Non-pigmented ciliary epithelial cell (primary cell): ENCODE results near the gene SPATS2L.
"Not testable (repeated sequence)": the region's sequence is repeated elsewhere in the genome, so short reads cannot be mapped to it uniquely, and the experiment has no call there.

Experiments used
- DNase-seq: peaks from one replicate; pipeline ENCODE4 v3.0.0-alpha.2; 2010; ENCODE audit warnings: low read depth

Gene SPATS2L

DNA sequence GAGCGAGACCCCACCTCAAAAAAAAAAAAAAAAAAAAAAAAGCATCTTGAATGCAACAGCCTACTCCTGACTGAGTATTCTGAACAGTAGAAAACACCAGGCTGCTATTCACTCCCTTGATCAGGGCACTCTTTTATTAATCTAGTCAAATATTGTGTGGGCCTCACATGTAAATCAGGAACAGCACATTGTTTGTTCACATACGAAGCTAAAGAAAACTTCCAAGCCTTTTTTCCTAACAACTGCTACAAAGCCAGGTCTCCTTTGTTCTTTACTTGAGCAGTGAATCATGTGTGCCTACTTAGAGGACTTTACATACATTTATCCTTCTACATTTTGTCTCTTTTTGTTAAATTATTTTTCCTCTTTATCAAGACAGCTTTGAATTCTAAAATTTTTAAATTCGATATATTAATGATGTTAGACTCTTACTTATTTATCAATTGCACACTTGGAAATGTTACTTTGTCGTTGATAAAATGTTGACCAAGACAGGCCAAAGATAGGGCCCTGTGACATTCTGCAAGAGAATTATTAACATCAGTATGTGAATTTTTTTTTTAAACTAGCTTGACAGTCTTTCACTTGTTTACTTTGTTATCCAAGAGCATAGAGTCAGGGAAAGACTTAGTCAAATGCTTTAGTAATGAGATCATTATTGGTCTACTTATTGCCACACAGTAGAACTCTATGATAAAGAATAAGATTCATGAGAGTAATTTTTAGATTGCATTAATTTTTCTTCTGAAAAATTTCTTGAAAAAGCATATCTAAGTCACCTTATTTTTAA is 13.2 kb downstream of the SPATS2L start:
- no peak for DNase-seq

DNA sequence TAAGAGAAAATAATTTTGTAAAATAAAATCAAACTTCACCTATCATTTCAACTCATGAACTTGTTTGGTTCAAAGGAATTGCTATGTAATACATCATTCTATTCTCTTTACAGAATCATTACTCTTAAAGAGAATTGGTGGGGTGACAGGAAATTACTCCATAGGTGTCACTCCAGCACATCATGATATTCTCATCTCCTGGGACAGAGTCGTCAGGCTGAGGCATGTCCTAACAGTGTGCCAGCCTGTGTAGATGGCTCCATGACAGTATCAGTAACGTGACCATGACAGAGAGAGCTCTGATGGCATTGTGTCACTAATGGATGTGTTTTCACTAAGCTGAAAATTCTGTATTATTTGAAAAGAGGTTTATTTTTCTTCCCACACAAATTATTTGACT is 13.9 kb downstream of the SPATS2L start:
- no peak for DNase-seq

- no peak for DNase-seq
These were observed 14.5 kb downstream of the SPATS2L start for GRCh38 chr2:200320991-200321390.

DNA sequence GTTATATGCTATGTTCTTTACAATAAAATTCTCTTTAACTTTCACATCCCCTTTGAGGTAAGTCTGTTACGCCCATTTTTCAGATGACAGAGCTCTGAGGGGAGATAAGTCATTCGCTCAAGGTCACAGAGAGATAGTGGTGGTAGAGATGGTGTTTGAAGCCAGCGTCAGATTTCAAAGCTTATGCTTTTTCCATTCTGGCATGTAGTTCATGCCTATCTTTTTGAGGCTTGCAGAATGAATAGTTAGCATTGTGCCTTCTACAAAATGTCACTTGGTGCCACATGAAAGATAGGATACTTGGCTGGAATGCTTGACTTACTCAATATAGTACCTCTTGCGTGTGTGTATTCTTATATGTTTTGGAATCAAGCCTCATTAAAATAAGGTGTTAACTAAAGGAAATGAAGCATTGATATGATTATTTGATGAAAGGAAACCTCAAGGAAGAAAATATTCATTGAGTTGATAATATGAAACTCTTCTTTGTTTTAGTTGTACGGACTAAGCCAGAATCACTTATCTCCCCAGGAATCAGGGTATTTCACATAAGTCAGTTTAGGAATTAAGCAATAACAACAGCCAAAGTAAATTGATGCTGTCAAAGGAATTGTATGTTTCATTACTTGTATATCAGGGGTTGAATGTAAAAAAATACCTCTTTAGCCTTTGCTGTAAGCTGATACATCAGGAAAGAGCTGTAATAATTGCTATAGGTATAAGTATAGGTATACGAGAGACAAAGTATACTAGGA is 15.5 kb downstream of the SPATS2L start:
- no peak for DNase-seq

DNA sequence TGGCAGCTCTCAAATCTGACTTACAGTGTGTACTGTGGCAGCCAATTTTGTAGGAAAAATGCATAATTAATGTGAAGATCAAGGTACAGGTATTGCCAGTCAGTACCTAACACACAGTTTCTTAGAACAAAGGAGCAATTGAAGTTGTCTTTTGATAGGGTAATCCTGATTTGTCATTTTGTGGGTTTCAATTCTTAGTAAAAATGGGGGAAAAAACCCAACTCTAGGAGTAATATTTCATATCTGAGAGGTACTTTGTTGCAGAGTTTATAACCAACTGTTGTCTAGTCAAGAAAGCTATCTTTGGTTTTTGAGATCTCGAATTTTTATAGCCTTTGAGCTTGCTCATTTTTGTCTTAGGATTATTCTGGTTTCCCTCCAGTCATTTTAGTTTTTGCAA is 16.1 kb downstream of the SPATS2L start:
- DNase-seq: no peak

GRCh38 chr2:200324362-200324761 is 17.9 kb downstream of the SPATS2L start:
- no peak for DNase-seq

GRCh38 chr2:200329384-200329783 is 22.9 kb downstream of the SPATS2L start:
- no peak for DNase-seq

- DNase-seq: no peak
These were observed 23.3 kb downstream of the SPATS2L start for GRCh38 chr2:200329798-200330197.

DNA sequence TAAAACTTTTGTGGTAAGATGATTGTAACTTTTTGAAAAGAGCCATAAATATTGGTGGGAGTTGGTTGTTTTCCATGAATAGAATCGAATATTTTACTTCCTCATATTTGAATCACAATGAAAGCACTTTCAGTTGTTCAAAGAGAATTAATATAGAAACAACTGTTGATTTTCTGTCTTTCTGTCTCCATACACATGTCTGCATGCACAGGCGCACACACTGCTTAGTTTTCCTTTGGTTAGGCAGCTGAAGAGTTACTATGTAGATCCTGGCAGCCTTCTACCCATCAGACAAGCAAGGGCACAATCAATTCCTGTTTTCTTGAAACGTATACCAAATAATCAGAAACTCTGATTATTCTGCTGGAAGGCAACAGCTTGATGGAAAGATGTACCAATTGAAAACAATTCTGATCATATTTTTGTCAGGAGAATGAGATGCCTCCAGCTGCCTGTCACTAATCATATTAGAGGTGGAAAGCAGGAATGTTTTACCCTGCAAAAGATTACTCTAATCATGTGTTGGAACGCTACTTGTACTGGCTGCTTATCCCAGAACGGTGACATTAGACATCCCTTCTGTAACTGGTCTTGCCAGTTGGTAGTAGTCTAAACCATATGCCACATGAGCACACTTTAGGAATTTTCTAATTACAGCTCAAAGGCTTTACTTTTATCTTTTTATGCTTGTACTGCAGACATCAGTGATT is 24.0 kb downstream of the SPATS2L start:
- no peak for DNase-seq

DNA sequence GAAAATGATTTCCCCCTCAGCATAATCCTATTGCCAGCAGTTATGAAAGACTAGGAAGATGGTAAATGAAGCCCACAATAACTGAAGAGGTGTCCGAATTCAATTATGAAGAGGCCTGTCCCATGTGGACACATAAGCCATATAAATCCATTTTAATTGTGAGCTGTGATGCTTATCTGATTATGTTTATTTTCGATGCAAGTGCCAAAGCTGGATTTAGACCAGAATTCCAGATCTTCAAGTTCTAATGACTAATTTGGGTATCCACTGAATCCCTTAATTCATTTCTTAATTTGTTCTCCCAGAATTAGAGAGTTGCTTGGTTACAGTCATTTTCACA is 24.5 kb downstream of the SPATS2L start:
- DNase-seq: no peak

DNA sequence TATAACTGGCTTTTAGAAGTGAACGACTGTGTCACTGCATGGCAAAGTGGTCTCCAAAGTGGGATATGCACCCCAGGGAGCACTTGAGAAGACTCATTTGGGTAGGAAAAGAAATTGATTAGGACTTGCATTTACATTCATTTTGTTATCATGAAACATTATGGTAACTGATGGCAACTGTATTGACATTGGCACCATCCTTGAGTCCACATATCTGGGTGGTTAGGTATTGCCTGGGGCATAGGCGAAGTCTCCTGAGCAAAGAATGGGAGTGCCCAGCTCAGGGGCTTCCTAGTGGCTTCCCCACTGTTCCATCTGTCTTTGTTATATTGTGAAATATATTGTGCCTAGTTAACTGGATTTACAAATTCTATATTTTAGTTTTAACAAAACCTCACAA is 29.2 kb downstream of the SPATS2L start:
- no peak for DNase-seq

- no peak for DNase-seq
These were observed 30.6 kb downstream of the SPATS2L start for GRCh38 chr2:200336980-200337615.

DNA sequence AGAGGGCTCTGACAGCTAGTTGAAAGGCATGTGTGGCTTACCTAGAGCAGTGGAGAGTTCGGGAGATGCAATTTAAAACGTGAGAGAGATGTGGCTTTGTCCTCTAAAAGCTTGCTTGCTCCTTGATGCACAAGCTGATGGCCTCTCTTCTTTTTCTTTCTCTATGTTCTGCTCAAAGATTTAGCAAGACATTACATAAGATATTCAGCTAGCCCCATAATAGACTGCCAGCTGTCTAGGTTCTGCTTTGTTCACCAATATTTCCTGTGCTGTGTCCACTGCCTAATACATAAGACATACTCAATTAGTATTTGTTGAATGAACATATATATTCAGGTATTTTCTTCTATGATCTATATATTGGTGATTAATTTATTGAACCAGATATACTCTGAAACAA is 31.1 kb downstream of the SPATS2L start:
- DNase-seq: no peak

GRCh38 chr2:200338692-200339091 is 32.2 kb downstream of the SPATS2L start:
- DNase-seq: no peak

DNA sequence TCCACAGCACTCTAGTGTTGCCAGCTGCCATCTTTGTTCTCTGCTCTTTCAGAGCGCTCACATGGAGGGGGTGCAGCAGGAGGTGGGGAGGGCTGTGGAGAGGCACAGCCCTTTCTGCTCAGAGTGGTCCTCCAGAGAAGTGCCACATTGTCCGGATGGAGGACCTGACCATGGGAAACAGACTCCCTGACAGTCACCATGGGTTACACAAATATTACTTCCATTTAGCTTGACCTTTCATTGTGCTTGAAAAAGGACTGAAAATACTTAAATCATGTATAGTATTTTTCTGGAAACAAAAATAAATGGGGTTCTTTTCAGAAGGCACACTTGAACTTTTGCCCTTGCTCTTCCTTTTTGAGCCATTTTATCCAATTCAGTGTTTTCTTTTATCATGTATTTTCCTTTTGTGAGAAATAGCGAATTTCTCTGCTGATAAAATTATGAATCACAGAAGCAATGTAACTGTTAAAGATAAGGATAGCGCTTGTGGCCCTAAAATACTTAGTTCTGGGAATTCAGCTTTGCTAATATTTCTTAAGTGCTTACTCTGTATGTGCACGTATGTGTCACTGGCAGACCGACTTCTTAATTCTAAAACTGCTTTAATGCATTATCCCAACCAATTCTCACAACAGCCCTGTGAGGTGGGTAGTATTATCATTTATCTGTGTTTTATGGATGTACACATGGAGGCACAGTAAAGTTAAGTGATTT is 34.2 kb downstream of the SPATS2L start:
- no peak for DNase-seq

- DNase-seq: no peak
These were observed 34.9 kb downstream of the SPATS2L start for GRCh38 chr2:200341376-200341775.

GRCh38 chr2:200342235-200342634 is 35.7 kb downstream of the SPATS2L start:
- no peak for DNase-seq

DNA sequence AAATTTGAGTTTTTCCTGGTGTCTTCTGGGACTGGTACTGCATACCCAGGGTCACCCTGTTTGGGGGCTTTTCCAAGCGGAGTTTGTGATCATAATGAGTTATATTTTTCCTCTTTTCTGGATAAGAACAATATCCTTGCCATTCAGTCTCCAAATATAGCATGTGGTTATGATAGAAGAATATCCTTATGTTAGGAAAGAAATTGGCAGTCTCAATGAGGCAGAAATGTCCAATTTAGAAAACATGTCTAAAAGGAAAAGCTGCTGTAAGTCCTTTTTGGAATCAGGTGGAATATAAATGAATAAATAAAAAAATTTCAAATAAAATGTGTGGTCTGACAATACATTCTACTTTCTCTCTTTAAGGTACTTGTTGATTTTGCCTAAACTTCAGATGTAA is 36.2 kb downstream of the SPATS2L start:
- no peak for DNase-seq

DNA sequence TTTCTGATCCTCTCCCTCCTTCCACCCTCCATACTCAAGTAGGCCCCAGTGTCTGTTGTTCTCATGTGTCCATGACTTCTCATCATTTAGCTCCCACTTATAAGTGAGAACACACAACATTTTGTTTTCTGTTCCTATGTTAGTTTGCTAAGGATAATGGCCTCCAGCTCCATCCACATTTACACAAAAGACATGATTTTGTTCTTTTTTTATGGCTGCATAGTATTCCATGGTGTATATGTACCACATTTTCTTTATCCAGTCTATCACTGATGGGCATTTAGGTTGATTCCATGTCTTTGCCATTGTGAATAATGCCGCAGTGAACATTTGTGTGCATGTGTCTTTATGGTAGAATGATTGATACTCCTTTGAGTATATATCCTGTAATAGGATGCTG is 37.7 kb downstream of the SPATS2L start:
- not testable (repeated sequence) for DNase-seq

- DNase-seq: no peak
These were observed 39.5 kb downstream of the SPATS2L start for GRCh38 chr2:200345975-200346374.

- no peak for DNase-seq
These were observed 40.8 kb downstream of the SPATS2L start for GRCh38 chr2:200347301-200347700.
